Pons (tissue), 1 donor: Measurements from ENCODE around the gene ORM1.
"Not testable (repeated sequence)": the region's sequence is repeated elsewhere in the genome, so short reads cannot be mapped to it uniquely, and the experiment has no call there.

Experiments used
- DNase-seq: peaks from one replicate; pipeline ENCODE4 v3.0.0-alpha.2; 2016; ENCODE audit warnings: low spot score

Gene ORM1

GRCh38 chr9:114325684-114326254 is 2.9 kb downstream of the ORM1 start:
- not testable (repeated sequence) for DNase-seq

- no peak for DNase-seq
These were observed 4.9 kb downstream of the ORM1 start for GRCh38 chr9:114327749-114328148.

- not testable (repeated sequence) for DNase-seq
These were observed 5.5 kb downstream of the ORM1 start for GRCh38 chr9:114328357-114328820.

DNA sequence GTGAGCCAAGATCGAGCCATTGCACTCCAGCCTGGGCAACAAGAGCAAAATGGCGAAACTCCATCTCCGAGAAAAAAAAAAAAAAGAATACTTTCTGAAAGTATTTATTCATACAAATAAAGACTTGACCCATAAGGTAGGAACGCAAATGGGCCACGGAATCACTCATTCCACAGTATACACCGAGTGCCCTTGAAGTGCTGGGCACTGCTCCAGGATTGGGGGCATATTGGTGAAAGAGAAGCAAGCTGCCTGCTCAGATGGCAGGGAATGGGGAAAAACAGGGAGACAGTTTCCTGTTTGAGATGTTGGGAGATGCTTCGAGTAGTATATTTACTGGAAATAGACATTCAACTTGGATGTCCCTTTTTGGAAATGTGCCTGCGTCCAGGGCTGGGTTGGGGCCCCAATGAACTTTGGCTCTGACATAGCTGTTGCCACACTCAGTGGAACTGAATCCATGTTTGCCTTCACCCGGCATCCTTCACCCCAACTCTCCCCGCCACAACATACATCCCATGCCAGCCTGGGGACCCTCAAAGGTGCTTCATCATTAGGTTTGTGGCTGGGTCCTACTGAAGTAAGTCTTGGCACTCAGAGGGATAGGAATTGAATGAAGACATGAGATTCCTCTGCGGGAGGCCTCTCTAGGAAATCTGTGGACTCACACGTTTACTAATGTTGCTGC is 6.2 kb downstream of the ORM1 start:
- DNase-seq: not testable (repeated sequence)

GRCh38 chr9:114329625-114330022 is 6.7 kb downstream of the ORM1 start, which contains the start of gene ORM2:
Gene ORM2 (plus strand): TSS chr9:114329869. CDS start chr9:114329905, 36 bp downstream.
- DNase-seq: not testable (repeated sequence)

GRCh38 chr9:114330636-114331035 is 7.7 kb downstream of the ORM1 start:
- no peak for DNase-seq

- not testable (repeated sequence) for DNase-seq
These were observed 8.6 kb downstream of the ORM1 start for GRCh38 chr9:114331229-114332195.

DNA sequence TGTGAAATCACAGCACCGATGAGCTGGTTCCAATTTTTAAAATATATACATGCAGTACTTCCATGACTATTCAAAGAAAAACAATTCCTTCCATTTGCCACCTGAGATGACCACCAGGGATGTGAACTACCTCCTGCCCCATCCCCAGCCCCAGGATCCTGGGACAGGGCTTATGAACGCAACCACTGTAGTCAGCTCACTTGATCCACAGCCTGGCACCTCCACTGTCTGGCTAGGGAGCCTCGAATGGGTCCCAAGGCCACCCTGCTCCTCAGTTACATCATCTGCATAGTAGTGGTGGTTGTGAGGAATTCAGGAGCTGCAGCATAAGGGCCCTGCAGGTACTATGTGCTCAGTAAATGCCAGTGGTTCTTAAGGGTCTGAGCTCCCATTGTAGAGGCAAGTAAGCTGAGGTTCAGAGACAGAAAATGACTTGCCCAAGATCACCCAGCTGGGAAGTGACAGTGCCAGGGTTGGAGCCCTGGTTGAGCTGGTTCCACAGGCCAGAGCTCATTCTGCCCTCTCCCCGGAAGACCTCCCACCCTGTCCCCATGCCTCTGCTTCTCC is 9.7 kb downstream of the ORM1 start:
- DNase-seq: not testable (repeated sequence)

DNA sequence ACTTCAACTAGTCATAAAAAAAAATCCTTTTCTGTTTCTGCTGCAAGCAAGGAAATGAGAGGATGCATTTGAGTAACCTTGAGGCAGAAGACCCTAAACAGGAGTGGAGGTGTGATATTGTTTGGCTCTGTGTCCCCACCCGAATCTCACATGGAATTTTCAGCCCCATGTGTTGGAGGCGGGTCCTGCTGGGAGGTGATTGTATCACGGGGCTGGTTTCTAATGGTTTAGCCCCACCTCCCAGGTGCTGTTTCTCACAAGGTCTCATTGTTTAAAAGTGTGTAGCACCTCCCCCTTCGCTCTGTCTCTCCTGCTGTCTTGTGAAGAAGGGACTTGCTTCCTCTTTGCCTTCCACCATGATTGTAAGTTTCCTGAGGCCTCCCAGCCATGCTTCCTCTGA is 10.8 kb downstream of the ORM1 start:
- DNase-seq: not testable (repeated sequence)

DNA sequence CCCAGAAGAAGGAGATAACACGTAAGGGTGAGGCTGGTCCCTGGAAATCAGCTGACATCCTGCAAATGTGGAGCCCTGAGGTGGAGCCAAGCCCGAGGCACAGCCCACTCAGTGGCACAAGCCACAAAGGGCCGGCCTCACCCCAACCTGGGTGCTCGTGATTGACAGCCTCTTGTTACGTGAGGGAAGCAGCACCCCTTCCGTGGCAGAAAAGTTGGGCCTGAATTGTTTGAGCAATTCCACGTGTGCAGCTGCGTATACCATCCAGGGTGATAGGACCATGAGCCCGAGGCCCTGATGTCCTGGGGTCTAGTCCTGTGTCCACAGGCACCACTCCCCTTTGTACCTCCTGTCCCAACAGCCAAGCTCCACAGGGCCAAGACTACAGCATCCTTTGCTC is 11.6 kb downstream of the ORM1 start:
- DNase-seq: no peak

DNA sequence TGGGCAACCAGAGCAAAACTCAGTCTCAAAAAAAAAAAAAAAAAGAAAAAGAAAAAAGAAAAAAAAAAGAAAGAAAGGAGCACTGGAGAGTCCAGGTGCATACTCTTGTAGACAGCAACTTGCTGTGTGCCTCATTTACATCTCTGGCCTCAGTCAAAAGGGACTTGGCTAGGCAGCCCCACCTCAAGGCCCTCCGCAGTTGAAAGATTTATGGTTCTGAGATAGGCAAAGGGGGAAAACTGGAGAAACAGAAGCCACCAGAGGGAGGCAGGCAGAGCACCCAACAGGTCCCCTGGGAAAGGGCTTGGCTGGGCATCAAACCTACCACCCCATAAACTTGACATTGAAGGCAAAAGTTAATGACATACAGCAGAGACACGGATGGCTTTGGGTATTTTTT is 12.8 kb downstream of the ORM1 start:
- no peak for DNase-seq

- no peak for DNase-seq
These were observed 13.3 kb downstream of the ORM1 start for GRCh38 chr9:114336157-114336556.

DNA sequence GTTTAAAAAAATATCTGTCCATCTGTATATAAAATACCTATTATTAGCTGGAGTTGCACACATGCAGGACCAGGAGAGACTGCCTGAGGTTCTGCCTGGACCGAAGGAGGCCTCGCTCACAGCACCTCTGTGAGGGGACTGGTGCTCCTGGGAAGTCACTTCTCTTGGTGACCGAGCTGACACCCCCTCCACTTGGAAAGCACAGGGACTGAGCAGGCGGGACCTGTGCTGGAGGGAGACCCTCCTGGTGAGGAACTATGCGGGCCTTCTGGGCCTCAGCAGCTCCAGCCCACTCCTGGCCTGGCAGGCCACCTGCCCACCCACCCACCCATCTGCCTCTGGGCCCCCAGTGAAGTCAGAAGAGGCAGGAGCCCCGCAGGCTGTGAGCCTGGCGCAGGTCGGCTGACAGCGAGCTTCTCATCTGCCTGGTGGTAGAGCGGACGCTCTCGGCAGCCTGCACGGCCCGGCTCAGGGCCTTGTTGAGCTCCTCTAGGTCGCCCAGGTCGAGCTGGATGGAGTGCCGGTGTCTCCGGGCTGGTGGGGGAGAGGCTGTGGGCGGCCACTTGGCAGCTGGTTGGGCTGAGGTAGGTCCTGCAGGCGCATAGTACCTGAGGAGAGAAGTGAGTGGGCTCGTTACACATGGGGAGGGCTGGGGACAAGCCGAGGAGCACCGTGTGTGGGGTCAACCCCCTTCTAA is 13.9 kb downstream of the ORM1 start:
- DNase-seq: no peak

- no peak for DNase-seq
These were observed 15.3 kb downstream of the ORM1 start for GRCh38 chr9:114338187-114338586.

- no peak for DNase-seq
These were observed 16.4 kb downstream of the ORM1 start for GRCh38 chr9:114339130-114339908.

- DNase-seq: no peak
These were observed 18.4 kb downstream of the ORM1 start for GRCh38 chr9:114341152-114341830.

- no peak for DNase-seq
These were observed 19.1 kb downstream of the ORM1 start for GRCh38 chr9:114341991-114342390.

DNA sequence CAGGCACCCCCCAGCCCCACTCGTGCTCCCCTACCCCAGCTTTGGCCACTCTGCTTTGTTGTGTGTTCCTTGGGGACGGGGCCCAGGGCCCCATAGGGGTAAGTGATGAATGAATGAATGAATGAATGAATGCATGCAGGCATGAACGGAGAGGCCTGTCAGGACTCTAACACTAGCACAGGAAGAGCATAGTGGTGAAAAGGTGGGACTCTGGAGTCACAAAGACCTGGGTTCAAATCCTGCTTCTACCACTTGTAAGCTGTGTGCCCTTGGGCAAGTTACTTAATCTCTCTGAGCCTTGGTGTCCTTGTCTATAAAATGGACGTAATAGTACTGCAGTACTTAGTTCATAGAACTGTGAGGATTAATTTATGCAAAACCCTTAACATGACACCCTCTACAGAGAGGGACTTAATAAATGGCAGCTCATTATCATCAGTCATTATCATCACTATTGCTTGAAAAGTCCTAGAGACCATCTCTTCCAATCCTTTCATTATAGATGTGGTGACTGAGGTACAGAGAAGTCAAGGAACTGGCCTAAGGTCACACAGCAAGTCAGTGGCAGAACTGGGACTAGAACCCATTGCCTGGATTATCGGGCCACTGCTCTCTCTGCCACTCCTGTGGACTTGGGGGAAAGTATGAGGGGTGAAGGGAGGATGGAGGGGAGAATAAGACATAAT is 20.0 kb downstream of the ORM1 start:
- DNase-seq: no peak

- DNase-seq: no peak
These were observed 20.7 kb downstream of the ORM1 start for GRCh38 chr9:114343471-114344187.
